ENCODE results near the gene MDH2.
"Not testable (repeated sequence)": the region's sequence is repeated elsewhere in the genome, so short reads cannot be mapped to it uniquely, and the experiment has no call there.

Gene MDH2

DNA sequence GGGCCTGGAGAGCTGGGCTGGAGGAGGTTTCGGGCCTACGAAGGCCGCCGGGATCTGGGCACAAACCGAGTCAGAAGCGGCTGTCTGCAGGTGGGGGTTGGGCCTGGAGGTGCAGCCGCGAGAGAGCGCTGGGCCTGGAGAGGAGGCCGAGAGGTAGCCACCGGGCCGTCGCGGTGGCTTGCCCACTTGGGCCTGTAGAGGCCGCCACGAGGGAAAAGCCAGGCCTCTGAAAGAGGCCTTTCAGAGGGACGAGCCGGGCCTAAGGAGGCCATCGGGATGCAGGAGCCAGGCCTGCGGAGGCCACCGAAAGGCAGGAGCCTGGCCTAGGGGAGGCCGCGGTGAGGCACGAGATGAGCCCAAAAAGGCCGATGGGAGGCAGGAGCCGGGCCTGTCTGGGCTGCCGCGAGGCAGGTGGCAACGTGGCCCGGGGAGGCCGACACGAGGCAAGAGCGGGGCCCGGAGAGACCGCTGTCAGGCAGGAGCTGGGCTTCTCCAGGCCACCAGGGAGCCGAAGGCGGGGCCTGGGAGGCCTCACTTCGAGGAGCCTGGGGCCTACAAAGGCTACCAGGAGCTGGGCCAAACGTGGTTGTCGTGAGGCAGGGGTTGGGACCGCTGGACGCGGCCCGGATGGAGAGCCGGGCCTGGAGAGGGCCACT, 25.6 kb downstream of the MDH2 start:
- DNase-seq, result no peak

DNA sequence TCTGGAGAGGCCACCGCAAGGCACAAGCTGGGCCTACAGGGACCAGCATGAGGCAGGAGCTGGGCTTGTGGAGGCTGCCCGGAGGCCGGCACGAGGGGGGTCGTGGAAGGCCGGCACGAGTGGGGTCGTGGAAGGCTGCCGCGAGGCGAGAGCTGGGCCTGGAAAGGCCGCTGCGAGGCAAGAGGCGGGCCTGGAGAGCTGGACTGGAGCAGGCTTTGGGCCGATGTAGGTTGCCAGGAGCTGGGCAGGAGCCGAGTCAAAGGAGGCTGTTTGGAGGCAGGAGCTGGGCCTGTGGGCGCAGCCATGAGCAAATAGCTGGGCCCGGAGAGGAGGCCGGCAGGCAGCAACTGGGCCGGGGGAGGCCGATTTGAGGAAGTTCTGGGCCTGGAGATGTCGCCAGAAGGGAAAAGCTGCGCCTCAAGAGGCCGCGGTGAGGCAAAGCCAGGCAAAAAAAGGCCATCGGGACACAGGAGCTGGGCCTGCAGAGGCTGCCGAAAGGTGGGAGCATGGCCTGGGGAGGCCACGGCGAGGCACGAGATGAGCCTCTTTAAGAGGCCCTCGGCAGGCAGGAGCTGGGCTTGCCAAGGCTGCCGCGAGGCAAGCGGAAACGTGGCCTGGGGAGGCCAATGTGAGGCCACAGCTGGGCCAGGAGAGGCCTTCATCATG, 26.5 kb downstream of the MDH2 start:
- no peak for DNase-seq

DNA sequence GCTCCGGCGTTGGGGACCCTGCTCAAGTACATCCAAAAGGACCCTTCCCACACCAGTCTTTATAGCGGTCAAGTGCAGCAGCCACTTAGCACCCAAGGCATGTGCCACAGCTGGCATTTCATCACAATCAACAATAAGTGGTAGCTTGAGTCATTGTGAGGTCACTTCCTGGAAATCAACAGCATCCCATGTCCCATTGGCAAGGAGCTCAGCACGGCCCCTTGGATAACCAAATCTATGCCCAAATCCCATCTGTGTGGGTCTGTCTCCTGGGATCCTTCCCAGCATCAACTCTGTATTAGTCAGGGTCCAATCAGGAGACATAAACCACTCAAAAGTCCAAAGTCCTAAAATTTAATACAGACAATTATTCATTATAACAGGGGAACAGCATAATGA, 27.1 kb downstream of the MDH2 start:
- no peak for DNase-seq

DNA sequence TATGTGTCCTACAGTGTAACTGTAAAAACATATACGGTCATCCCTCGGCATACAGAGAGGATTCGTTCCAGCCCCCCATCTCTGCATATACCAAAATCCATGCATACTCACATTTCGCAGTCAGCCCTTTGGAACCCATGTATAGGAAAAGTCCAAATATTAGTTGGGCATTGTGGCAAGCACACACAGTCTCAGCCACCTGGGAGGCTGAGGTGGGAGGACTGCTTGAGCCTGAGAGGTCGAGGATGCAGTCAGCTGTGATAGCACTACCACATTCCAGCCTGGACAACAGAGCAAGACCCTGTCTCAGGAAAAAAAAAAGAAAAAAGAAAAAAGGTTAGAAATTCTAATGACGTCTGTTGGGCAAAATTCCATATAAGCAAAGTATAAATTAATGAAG, 29.1 kb downstream of the MDH2 start:
- DNase-seq, result no peak

DNA sequence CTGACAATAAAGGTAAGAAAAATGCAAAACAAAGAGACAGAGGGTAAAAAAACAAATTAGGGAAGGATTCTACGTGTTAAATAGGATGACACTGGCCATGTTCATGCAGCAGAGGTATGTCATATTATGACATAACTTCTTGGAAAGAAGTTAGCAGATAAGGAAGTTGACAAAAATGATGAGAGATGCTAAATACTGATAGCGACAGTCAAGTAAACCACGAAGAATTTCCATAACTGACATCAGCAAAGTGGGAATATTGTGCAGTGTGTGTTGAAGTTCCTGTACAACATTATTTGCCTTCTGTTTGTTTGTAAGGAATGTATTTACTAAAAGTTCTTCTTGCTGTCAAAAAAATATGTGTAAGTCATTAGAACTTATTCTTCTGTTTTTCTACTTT, 29.5 kb downstream of the MDH2 start:
- no peak for DNase-seq

DNA sequence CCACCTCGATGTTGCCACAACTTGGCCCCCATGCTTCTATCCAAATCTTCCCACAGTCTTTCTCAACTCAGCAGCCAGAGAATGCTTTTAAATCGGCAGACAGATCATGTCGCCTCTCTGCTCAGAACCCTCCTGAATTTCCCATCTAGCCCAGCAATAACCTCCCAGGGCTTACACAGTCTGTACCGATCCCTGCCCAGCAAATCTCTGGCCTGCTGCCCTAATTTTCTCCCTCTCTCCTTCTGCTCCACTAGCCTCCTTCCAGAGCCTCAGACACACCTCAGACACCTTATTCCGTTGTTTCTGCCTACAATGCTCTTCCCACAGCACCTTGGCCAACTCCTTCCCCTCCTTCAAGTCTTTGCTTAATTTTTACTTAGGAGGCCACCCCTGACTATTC, 32.3 kb downstream of the MDH2 start:
- DNase-seq, result no peak

DNA sequence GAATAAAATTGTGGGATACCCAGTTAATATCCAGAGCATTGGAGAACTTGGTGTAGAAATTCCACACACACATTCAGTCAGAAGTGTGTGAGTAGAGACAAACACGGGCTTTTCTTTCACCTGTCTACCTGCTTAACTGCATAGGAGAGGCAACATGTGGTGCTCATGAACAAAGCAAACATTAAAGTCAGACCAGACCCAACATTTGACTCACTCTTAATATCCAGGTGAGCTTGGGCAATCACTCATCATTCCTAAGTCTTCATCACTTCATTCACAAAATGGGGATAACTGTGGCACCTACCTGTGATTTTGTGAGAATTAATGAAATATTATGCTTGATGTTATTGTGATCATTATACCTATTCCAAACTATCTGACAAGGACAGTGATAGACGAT, 36.2 kb downstream of the MDH2 start:
- DNase-seq, result not testable (repeated sequence)

DNA sequence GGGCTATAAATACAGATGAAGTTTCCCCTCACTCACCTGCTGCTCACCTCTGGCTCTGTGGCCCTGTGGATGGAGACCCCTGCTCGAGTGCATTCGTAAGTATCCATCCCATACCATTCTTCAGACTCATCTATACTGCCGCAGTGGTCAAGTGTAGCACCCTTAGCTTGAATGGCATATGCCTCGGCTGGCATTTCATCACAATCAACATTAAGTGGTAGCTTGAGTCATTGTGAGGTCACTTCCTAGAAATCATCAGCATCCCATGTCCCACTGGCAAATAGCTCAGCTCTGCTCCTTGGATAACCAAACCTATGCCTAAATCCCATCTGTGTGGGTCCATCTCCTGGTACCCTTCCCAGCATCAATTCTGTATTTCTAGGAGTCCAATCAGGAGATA, 38.2 kb downstream of the MDH2 start:
- no peak for DNase-seq

DNA sequence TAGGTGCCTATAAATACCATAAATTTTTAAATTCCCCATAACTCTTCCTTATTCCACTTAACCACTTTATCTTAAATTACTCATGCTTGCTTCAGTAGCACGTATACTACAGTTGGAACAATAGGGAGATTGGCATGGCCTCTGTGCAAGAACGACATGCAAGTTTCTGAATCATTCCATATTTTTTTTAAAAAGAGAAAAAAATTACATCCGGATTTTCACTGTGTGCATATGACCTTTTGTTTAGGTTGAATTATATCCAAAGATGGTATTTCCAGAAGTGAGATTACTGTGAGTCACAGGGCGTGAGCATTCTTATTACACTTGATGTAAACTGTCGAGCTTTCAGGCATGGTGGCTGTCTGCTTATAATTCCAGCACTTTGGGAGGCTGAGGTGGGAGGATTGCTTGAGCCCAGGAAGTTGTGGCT, 39.5 kb downstream of the MDH2 start:
- DNase-seq, result not testable (repeated sequence)

DNA sequence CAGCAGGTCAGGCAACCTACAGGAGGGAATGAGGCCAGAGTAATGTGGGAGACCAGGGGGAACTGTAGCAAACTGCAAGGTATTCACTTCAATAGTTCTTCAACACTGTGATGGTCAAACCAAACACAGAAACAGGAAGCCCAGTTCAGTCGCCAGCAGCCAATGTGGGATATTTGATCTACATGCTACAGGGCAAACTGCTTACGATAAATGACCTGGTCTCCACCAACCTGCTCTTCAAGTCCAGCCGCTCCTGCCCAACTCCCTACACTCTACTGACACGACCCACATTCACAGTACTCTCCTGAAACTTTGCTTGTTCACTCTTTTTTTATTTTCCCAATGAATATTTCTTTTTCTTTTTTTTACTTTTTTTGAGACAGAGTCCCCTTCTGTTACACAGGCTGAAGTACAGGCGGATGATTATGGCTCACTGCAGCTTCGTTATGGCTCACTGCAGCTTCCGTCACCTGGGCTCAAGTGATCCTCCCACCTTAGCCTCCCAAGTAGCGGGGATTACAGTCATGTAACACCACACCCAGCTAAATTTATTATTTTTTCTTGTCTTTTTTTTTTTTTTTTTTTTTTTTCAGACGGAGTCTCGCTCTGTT, 42.1 kb downstream of the MDH2 start:
- no peak for DNase-seq

DNA sequence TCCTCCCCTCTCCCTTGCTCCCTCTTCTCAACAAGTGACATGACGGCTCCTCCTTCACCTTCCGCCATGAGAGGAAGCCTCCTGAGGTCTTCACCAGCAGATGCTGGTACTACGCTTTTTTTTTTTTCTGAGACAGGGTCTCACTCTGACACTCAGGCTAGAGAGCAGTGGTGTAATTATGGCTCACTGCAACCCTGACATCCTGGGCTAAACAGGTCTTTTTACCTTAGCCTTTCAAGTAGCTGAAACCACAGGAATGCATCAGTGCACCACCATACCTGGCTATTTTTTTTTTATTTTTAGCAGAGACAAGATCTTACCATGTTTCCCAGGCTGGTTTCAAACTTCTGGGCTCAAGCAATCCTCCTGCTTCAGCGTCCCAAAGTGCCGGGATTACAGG, 43.6 kb downstream of the MDH2 start:
- DNase-seq, result no peak

DNA sequence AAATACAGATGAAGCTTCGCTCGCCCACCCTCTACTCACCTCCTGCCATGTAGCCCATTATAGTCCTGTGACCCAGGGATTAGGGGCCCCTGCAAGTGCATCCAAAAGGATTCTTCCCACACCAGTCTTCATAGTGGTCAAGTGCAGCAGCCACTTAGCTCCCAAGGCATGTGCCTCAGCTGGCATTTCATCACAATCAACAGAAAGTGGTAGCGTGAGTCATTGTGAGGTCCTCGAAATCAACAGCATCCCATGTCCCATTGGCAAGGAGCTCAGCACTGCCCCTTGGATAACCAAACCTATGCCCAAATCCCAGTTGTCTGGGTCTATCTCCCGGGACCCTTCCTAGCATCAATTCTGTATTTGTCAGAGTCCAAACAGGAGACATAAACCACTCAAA, 45.6 kb downstream of the MDH2 start:
- DNase-seq, result not testable (repeated sequence)

DNA sequence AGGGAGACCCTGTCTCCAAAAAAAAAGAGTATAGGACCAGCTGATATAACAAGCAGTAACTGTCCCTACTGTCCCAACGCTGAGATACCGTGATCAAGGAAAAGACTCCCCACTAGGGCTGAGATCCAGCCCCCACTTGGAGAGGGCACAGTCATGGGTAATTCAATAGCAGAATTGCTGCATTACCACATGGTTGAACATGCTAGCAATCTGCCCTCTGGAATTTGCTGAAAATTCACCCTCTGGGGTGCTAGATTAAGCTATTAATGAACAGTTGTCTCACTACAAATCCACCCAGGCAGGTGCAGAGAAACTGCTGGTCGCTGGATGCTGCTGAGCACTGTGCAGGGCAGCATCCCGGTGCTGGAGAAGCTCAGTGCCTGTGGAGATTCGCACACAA, 46.4 kb downstream of the MDH2 start:
- DNase-seq, result not testable (repeated sequence)

DNA sequence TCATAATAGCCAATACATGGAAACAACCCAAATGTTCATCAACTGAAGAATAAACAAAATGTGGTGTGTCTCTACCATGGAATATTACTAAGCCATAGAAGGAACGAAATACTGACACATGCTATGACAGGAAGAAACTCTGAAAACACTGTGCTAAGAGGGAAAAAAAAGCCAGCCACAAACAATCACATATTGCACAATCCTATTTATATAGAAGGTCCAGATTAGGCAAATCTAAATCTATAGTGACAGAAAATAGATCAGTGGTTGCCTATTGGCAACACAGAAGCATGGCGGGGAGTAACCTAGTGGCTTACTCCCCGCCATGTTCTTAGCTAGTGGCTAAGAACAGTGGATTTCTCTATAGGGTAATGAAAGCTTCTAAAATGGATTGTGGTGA, 48.0 kb downstream of the MDH2 start:
- no peak for DNase-seq

DNA sequence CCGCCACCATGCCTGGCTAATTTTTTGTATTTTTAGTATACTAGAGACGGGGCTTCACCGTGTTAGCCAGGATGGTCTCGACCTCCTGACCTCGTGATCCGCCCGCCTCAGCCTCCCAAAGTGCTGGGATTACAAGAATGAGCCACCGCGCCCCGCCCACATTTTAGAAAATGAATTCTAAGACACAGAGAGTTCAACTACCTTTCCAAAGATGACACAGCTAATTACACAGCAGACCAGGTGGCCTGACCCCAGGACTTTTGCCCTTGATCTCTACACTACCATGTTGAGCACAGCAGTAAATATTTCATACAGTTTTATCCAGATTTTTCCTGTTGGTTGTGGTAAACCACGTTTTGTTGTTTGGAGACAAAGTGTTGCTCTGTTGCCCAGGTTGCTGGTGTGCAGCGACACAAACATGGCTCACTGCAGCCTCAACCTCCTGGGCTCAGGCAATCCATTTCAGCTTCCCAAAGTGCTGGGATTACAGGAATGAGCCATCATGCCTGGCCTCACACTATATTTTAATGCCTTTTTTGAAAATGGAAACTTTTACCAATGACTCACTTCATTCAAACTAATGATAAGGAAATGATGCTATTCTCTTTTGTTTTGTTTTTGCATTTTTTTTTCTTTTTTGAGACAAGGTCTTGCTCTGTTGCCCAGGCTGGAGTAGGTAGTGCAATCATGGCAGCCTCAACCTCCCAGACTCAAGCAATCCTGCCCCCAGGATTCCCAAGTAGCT, 54.0 kb downstream of the MDH2 start:
- DNase-seq, result not testable (repeated sequence)

DNA sequence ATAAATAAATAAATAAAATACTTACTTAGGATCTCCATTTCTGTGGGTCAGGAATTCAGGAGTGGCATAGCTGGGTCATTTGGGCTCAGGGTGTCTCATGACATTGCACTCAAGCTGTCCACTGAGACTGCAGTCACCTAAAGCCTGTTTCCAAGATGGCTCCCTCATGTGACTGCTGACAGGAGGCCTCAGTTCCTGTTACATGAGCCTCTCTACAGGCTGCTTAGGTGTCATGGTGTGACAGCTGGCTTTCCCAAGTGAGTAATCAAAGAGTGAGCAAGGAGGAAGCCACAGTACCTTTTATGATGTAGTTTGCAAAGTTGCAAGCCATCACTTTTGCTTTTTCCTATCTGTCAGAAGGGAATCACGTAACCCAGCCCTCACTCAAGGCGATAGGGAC, 55.9 kb downstream of the MDH2 start:
- DNase-seq, result not testable (repeated sequence)

DNA sequence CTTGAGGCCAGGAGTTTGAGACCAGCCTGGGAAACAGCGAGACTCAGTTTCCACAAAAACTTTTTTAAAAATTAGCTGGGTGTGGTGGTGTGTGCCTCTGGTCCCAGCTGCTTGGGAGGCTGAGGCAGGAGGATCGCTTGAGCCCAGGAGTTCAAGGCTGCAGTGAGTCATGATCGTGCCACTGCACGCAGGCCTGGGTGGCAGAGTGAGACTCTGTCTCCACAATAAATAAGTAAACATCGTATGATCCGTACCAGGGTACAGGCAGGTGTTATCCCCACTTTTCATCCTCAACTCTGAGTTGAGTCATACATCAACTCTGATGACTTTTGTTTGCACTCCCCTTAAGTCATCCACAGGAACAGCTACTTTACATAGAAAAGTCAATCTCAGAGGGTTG, 58.2 kb downstream of the MDH2 start:
- not testable (repeated sequence) for DNase-seq

DNA sequence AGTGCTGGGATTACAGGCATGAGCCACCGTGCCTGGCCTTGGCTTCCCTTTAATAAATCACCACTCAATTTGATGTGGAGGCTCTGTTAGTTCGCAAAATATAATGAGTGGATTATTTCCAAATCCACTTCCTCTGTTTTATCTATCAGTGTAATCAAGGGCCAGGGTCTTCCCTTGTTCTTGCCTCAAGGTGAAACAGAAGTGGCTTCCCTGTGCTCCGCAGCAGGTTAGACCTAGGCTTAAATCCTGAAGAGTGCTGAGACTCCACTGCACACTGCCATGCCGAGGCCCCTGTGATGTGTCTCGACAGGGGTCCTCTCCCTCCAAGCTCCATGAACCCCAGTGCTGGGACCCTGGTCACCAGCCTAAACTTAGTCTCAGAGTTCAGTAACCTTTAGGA, 59.0 kb downstream of the MDH2 start:
- no peak for DNase-seq

DNA sequence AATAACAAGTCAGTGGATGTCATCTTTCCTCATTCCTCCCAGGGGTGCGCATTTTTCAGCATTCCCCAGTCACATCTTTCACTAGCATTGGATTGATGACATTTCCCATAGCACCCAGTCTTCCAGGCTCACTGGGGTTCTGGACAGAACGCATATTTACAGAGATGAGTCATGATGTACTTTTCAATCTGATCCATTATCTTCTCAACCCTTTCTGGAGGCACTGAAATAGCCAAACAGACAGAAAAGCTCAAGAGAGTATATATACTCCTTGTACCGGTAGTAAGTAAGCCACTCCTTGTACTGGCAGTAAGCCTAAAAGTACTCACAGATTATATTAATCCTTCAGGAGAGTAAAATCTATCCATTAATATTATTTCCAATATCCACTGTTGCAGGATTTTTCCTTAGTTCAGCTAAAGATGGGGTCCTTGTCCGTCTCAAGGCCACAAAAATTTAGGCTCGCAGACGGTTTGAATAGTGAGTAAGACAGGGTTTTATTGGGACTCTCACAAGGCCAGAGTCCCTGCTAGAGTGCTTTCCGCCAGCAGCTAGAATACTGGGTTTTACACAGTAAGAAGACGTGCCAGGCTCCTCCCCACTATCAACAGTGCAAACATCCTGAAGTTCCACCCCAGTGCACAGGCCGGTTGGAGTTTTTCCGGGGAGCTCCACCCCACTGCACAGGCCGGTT, 60.8 kb downstream of the MDH2 start:
- DNase-seq, result no peak

DNA sequence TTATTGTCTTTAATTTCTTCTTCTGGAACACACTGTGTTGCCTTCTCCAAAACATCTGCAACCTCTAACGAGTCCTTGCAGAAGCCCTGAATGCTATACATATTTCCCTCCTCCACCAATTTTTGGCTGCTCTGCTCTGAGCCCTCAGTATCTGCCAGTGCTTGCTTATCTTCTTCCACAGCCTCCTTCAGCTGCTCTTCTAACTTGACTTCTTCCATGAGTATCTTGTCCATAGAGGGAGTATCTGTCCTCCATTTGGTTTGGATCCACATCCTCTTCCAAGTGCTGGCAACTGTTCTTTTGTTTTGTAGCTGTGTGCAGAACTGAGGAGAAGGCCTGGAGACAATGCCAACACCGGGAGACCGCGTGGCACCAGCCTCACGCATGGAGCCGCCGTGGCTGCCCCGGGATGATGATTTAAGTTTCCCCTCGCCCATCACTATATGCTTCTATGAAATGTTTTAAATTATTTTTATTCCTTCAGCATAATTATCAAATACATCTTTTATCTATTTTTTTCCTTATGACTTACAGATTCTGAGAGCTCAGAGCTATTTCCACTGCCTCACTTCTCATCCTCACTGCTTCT, 65.2 kb downstream of the MDH2 start:
- DNase-seq, result not testable (repeated sequence)

DNA sequence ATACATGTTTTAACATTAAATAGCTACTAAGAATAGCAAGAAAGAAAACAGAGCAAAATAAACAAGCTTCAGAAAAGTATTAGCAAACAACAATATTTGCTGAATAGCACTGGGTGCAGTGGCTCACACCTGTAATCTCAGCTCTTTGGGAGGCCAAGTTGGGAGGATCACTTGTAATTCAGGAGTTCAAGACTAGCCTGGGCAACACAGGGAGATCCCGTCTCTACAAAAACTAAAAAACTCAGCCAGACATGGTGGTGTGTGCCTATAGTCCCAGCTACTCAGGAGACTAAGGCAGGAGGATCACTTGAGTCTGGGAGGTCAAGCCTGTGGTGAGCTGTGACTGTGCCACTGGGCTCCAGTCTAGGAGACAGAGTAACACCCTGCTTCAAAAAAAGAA, 66.8 kb downstream of the MDH2 start:
- DNase-seq, result not testable (repeated sequence)

Data from stimulated activated naive CD4-positive, alpha-beta T cell (primary cell).